Renal cortex interstitium (tissue), 11 donors: ENCODE data around the gene FRYL. TPM values are rescaled to one million over a fixed set of nuclear protein-coding genes. Genes with fewer than 3 reads are reported as not detected.
A peak's percentile ranks its signal among the peaks of the same experiment; 100 is the strongest.
"Not testable (repeated sequence)": the region's sequence is repeated elsewhere in the genome, so short reads cannot be mapped to it uniquely, and the experiment has no call there.

Source experiments
- DNase-seq, 11 donors: peaks; one replicate each; pipeline ENCODE4 v3.0.0-alpha.2; 2013; ENCODE audit warnings: low read depth in 9 of 11, low spot score in 4 of 11; ENCODE audit errors: extremely low read depth in 1 of 11
- polyA plus RNA-seq, 3 donors: library from polyadenylated mRNA; unstranded; fragments of 120-200 nt; gene quantifications; one replicate each; pipeline ENCODE4 v1.2.1, GENCODE V29; 2013; ENCODE audit not compliant: insufficient read length in 3 of 3

Gene FRYL
- polyA plus RNA-seq, 3 donors: 40.7 to 47.3 (median 46.9) TPM

DNA sequence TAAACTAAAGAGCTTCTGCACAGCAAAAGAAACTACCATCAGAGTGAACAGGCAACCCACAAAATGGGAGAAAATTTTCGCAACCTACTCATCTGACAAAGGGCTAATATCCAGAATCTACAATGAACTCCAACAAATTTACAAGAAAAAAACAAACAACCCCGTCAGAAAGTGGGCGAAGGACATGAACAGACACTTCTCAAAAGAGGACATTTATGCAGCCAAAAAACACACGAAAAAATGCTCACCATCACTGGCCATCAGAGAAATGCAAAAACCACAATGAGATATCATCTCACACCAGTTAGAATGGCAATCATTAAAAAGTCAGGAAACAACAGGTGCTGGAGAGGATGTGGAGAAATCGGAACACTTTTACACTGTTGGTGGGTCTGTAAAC is 63.8 kb downstream of the FRYL start:
- DNase-seq: not testable (repeated sequence)

DNA sequence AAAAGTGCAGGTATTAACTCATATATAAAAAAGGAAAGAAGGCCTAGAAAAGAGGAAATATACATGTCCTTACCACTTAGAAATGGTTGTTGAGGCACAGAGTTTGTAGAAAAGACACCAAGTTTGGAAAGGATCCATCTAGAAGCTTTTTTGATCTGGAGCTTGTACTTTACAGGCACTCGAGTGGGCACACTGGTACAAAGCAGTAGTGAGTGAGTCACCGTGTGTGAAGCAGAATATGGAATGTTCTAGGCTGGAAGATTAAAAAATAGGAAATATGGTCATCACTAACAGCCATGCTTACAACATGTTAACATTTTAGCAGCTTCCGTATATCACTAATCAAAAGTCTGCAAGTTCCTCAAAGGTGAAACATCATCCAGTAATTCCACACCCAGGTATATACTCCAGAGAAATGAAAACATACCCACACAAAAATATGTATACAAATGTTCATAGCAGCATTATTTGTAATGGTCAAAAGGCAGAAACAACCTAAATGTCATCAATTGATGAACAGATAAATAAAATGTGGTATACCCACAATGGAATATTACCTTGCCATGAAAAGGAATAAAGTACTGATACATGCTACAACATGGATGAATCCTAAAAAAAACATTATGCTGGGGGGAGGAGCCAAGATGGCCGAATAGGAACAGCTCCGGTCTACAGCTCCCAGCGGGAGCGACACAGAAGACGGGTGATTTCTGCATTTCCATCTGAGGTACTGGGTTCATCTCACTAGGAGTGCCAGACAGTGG is 69.5 kb downstream of the FRYL start:
- DNase-seq: no peak

GRCh38 chr4:48709901-48710300 is 70.2 kb downstream of the FRYL start:
- no peak for DNase-seq

- no peak for DNase-seq
Measured at GRCh38 chr4:48708610-48709009, 71.5 kb downstream of the FRYL start.

GRCh38 chr4:48706736-48707135 is 73.3 kb downstream of the FRYL start:
- DNase-seq: peak in 3 of 11 donors; percentile 15 to 54 (median 23)

DNA sequence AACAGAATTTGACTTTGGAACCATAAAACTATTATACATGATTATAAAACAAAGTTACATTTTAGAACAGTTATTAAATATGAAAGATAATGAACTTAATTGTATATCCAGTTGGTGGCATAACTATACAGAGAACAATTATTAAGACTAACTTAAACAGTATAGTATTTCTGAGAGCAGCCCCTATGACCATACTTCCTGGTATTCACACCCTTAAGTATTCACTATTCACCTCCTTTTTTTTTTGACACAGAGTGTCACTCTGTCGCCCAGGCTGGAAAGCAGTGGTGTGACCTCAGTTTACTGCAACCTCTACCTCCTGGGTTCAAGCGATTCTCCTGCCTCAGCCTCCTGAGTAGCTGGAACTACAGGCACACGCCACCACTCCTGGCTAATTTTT is 74.5 kb downstream of the FRYL start:
- no peak for DNase-seq

DNA sequence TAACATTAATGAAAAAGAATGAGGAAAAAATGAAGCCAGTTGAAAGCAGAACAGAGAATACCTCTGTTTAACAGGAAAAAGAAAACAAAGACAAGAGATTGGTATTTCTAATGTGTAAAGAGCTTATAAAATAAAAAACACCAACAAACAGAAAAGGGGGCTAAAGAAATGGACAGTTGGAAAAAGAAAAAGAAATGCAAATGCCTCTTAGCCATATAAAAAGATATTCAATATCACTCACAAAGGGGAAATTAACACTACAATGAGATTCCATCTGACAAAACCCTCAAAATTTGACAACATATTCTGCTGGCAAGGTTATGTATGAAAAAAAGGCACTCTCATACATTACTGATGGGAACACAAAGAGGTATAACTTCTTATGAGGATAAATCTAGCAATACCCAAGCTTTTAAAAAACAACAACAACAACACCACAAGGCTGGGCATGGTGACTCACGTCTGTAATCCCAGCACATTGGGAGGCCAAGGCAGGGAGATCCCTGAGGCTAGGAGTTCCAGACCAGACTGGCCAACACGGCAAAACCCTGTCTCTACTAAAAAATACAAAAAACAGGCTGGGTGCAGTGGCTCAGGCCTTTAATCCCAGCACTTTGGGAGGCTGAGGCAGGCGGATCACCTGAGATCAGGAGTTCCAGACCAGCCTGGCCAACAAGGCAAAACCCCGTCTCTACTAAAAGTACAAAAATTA is 75.8 kb downstream of the FRYL start:
- DNase-seq: no peak

DNA sequence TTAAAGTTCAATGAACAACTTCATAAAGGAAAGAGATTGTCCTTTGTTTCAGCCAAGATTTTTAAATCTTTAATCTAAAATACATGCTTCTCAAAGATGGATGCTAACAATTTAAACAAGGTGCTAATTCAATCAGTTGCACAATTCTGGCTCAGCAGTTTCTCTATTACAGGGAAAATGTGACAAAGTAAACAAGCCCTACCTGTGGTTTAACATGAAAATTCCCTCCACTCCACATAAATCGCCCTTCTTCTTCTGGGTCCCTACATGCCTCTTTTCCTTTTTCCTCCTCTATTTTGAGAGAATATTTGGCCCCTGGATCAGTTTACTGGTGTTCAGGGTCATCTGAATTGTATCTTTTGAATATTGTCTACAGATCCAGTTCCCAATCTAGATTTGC is 80.6 kb downstream of the FRYL start:
- no peak for DNase-seq

DNA sequence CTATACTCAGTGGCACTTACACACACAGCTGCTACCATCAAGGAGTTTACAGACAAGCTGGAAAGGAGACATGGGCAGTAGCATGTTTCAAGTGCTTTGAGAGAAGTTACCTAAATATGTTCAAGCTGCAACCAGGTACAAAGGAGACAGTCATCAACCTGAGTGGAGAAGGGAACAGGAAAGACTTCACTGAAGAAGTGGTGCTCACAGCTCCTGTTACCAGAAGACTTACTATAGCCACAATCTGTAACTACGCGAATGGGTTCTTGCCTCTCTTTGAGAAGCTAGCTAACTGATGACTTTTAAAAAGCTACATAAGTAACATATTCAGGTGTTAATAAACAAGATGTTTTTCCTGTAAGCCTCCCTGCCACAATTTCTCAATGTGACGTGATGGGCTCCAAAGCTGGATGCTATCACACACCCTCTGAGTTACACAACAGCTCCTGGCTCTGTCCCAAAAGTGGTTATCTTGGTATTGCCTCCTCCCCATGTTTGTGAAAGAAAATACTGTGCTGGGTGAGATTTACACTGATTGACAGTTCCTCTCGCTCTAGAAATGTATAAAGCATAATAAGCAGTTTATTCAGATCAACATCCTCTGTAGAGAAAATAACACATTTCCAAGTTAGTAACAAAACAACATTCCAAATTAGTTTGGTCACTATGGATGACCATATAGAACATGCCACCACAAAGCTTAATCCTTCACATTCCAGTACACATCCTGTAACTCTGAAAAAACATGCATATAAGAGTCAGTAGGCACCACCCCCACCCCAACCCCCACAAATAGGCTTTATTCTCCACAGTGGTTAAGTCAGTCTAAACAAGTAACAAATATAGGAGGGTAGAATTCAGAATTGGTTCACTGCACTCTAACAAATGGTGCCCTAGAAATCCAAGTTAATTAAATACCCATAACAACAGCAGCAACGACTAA is 81.8 kb downstream of the FRYL start:
- peak in 1 of 11 donors; percentile 19 for DNase-seq

- not testable (repeated sequence) for DNase-seq
Measured at GRCh38 chr4:48697516-48697915, 82.6 kb downstream of the FRYL start.

DNA sequence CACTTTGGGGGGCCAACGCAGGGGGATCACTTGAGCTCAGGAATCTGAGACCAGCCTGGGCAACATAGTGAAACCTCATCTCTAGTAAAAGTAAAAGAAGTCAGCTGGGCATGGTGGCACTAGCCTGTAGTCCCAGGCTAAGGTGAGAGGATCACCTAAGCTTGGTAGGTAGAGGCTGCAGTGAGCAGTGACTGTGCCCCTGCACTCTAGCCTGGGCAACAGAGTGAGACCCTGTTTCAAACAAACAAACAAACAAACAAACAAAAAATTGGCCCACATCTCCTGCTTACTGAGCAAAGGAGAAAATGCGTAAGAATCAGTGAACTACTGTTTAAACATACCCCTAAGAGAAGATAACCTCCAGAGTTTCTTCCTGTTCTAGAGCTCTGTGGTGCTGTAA is 85.3 kb downstream of the FRYL start:
- DNase-seq: no peak

- no peak for DNase-seq
Measured at GRCh38 chr4:48693856-48694574, 86.1 kb downstream of the FRYL start.

- no peak for DNase-seq
Measured at GRCh38 chr4:48692897-48693296, 87.2 kb downstream of the FRYL start.

GRCh38 chr4:48692044-48692443 is 88.0 kb downstream of the FRYL start:
- DNase-seq: no peak

DNA sequence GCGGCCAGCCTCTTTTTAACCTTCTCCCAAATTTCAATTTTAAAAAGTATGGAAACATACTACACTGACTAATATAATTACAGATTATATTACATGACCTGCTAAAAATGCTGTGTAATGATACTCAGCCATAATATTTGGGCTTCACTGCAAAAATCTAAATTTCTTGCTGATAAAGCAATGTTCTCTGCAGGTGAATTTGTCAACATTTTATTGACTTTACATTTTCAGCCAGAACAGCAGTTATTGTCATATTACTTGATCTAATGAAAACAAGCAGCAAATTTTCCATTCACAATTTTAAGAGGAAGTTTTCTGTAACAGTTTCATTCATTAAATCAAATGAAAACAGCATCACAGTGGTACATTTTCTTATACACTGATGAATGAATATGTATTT is 91.1 kb downstream of the FRYL start:
- no peak for DNase-seq

GRCh38 chr4:48687313-48688051 is 92.6 kb downstream of the FRYL start:
- no peak for DNase-seq

GRCh38 chr4:48686369-48686768 is 93.7 kb downstream of the FRYL start:
- no peak for DNase-seq
